ENCODE data around the gene SNX27.

Gene SNX27

DNA sequence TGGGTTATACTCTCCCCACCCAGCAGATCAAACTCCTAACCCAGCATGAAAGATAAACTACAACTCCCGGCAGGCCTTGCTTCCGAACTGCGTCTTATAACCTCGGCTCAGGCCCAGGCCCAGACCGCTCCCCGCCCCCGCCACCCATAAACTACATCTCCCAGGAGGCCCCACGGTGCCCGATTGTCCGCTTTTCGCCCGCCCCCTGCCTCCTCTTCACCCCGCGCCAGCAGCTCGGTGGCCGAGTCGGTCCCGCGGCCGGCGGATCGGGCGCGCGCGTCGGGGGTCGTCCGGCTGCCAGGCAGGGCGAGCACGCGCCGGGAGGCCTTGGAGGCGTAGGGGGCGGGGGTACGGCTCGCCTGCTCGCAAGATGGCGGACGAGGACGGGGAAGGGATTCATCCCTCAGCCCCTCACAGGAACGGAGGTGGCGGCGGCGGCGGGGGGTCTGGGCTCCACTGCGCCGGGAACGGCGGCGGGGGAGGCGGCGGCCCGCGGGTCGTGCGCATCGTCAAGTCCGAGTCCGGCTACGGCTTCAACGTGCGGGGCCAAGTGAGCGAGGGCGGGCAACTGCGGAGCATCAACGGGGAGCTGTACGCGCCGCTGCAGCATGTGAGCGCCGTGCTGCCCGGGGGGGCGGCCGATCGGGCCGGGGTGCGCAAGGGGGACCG, at the start of gene SNX27:
TSS of gene SNX27 (plus strand) at position 219 of the 669 bp plus-strand sequence. CDS start at position 371, 152 bp downstream.
- DNase-seq (ENCODE audit: insufficient read length, low spot score) (peak; percentile 90), FAIRE-seq (peak; percentile 16)

- no peak for FAIRE-seq
Measured at GRCh38 chr1:151562661-151563060, 49.2 kb upstream of the SNX27 start.

DNA sequence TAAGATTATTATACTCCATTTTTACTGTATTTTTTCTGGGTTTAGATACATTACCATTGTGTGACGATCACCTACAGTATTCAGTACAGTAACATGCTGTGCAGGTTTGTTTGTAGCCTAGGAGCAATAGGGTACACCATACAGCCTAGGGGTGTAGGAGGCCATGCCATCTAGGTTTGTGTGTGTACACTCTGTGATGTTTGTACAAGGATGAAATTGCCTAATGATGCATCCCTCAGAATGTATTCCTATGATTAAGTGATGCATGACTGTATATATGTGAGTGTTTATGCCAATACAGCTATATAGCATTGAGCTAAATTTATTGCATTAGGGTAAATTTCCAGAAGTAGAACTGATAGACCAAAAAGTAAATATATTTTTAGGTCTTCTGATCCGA, 48.5 kb upstream of the SNX27 start:
- no peak for FAIRE-seq

More at GRCh38 chr1:151562661-151563060, 49.2 kb upstream of the SNX27 start:
- no peak for DNase-seq (ENCODE audit: insufficient read length, low spot score)

DNA sequence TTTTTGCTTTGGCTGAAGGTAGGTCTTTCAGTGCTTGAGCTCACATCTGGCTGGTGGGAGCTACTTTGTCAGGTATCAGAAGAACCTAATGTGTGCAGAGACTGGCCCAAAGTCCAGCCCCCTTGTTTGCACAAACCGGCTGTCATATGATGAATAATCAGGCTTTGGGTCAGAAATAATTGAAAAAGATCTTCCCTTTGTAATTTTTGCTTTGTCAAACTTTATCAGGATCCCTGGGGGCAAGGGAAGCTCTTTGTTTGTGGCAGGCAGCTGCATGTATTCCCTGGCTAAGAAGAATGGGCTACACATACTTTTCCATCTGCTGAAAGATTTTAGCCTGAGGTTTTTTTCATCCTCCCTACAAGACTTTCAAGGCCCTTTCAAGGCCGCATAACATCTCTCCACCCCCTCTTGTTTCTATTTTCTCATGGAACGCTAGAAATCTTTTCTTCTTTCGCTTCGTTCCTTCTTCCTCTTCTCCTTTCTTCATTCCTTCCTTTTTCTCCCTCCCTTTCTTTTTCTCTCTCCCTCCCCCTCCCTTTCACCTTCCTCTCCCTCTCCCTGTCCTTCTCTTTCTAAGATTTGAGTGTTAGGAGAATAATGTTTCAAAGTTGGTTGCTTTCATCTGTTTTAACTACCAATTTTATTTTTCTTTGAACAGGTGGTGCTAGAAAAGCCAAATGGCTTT, 46.2 kb upstream of the SNX27 start:
- no peak for DNase-seq (ENCODE audit: insufficient read length, low spot score)
- no peak for FAIRE-seq

More for the DNA sequence above, 48.5 kb upstream of the SNX27 start:
- DNase-seq (ENCODE audit: insufficient read length, low spot score): no peak

DNA sequence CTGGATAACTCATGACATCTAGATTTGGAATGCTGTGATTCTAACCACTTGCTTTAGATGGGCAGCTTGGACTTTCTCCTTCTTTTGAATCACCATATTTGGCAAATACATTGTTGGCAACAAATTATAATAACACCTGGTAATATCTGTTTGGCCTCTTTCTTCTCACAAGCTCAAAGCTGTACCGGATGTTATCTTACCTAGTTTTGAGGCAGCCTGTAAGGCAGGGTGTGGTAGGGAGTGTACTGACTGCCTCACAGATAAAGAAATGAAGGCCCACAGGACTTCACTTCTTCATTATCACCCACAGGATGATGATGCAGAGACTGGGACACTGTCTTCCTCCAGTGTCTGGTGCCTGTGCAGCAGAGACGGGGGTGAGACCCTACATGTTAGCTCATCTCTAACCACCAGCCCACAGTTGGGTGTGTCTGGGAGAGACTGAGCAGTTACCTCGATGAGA, 43.2 kb upstream of the SNX27 start:
- FAIRE-seq: no peak
- DNase-seq (ENCODE audit: insufficient read length, low spot score): no peak

DNA sequence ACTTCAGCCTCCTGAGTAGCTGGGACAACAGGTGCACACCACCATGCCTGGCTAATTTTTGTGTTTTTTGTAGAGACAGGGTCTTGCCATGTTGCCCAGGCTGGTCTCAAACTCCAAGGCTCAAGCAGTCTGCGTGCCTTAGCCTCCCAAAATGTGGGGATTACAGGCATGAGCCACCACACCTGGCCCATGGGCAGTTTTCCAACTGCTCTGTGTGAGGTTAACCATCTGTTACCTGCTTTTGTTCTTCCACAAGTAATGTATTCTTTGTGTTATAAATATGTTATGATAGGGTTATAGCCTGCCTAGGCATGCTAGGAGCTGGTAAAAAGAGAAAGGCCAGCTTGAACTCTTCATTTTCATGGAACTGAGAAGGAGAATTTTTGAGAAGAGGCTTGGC, 41.0 kb upstream of the SNX27 start:
- DNase-seq (ENCODE audit: insufficient read length, low spot score) (no peak), FAIRE-seq (no peak)

DNA sequence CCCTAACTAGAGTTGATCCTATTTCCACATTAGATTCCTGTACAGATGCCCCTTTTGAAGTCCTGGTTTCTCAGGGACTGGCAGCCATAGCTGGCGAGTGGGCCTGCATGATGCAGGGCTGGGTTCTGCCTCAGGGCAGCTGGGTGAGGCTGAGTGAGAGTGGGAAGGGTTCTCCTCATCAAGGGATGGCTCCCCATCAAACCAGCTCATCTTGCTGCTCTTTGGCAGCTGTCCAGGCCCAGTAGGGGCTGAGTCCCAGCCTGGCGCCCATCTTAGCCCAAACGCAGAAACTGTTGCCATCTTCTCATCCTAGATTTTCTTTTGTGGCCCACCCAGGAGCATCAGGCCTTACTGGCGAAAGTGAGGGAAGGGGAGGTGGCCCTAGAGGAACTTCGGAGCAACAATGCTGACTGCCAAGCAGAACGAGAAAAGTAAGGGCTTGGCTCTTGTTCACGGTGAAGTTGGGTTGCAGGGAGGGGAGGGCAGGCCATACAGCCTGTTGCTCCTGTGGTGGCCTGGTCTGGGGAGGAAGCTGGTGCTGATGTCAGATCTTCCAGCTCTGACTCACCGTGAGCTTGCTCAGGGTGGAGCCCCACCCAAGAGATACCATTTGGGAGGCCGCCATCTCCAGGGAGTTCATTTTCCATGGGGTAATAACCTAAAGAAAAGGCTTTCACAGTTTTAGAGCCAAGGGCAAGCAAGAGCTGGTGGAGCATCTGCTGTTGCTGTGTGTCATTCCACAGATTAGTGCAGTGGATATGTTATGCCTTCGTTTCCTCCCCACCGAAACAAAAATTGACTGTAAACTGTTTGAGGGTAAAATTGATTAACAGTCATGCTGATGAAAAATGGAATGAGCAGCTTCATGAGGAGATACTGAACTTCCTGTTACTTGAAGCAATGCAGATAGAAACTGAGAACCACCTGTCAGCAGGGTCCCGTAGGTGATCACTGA, 37.0 kb upstream of the SNX27 start:
- FAIRE-seq (no peak), DNase-seq (ENCODE audit: insufficient read length, low spot score) (no peak)

DNA sequence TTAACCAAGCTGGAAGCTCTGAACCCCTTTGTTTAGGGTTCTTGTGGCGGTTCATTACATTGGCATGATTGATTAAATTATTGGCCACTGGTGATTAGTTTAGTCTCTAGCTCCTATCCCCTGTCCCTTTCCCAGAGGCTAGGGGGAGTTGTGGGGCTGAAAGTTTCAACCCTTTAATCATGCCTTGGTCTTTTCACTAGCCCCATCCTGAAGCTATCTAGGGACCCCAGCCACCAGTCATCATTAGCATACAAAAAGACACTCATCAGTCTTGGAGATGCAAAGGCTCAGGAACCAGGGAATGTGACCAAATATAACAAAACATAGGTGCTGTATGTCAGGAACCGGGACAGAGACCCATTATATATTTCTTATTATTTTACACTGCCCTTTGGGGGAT, 34.7 kb upstream of the SNX27 start:
- FAIRE-seq (no peak), DNase-seq (ENCODE audit: insufficient read length, low spot score) (no peak)

DNA sequence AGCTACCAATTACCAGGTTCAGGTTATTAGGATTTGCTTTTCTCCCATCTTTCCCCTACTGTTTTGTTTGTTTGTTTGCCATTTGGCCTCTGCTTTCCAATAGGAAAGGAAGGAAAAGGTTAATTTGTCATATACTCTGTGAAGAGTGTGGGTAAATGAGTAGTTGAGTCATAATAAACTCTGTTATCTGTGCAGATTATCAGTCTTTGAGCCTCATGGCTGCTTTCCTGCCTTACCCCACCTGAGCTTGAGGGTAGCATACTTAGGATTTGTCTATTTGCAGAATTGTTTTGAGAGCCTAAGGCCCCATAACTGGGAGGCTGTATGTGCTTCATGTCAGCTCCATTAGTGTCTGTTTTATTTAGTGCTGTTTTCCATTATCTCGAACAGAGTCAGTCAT, 32.9 kb upstream of the SNX27 start:
- DNase-seq (ENCODE audit: insufficient read length, low spot score): no peak
- no peak for FAIRE-seq

GRCh38 chr1:151579436-151580225, 32.2 kb upstream of the SNX27 start:
- FAIRE-seq: no peak

DNA sequence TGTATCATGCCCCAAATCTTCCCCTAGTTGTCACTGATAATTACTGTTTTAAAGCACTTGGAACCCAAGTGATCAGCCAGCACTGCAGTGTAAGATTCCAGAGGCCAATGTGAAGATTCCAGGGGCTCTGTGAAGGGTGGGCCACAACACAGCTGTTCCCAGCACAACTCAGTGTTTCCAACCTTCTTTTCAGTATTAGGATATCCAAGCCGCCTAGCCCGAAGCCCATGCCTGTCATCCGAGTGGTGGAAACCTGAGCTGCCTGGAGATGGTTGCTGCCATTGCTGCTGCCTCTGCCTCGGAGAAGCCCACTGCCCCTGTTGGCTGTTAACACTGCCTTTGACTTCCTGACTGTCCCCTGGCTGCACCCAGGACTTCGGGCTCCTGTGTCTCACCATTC, 30.4 kb upstream of the SNX27 start:
- DNase-seq (ENCODE audit: insufficient read length, low spot score) (no peak), FAIRE-seq (no peak)

More at GRCh38 chr1:151579436-151580225, 32.2 kb upstream of the SNX27 start:
- DNase-seq (ENCODE audit: insufficient read length, low spot score): no peak

DNA sequence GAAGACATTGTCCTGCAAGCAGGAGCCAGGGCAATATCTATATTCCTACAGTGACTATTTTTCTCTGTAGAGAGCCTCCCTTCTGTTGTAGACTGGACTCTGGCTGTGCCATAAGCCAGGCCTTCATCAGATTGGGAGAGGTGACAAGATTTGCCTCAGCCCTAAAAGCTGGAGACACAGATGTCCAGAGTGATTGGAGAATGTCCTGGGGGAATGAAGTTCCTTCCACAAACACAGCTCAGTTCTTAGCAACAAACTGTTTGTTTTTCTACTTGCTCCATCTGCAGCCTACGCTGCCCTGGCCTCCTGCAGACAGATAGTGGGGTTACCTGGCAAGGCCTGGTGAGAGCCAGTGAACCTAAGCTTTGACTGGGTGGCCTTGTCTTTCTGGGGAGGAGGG, 29.9 kb upstream of the SNX27 start:
- no peak for DNase-seq (ENCODE audit: insufficient read length, low spot score)

GRCh38 chr1:151583796-151584195, 28.1 kb upstream of the SNX27 start:
- FAIRE-seq (no peak), DNase-seq (ENCODE audit: insufficient read length, low spot score) (no peak)

More for the DNA sequence above, 29.9 kb upstream of the SNX27 start:
- no peak for FAIRE-seq

- DNase-seq (ENCODE audit: insufficient read length, low spot score): no peak
- no peak for FAIRE-seq
Measured at GRCh38 chr1:151584278-151584677, 27.6 kb upstream of the SNX27 start.

DNA sequence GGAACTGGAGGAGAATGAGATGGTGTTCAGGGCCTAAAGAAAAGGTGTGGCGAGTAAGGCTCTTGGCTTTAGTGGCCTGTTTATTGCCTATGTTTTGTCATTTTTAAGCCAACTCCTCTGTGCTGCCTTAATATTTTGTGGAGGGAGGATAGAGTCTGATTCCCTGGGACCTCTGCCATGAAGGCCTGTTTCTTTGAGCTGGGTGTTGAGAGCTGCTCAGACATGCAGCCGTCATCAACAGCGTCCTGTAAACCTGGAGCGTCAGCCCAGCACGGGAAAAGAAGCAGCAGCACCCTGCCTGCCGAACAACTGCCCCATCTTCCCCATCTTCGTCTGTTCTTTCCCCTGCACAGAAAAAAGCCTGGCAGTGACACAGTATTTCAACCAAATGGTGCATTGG, 27.1 kb upstream of the SNX27 start:
- DNase-seq (ENCODE audit: insufficient read length, low spot score): no peak
- no peak for FAIRE-seq

DNA sequence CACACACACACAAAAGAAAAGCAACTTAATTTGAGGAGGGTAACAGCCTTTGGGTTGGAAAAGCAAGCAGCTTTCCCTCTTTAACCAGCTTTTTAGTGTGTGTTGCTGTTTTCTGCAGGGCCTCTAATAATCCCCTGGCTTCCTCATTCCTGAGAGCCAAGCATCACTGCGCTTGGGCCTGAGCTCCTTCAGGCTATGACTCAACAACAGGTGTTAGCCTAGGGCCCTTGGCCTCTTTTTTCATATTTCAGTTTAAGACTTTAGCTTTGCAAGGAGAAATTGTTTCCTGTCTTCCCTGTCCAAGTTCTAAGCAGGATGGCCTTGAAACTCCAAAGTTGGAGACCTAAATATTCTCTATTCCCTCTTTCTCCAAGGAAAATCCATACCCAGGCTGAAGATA, 26.2 kb upstream of the SNX27 start:
- FAIRE-seq (no peak), DNase-seq (ENCODE audit: insufficient read length, low spot score) (peak; percentile 81)

GRCh38 chr1:151590961-151591360, 20.9 kb upstream of the SNX27 start:
- no peak for FAIRE-seq
- no peak for DNase-seq (ENCODE audit: insufficient read length, low spot score)

DNA sequence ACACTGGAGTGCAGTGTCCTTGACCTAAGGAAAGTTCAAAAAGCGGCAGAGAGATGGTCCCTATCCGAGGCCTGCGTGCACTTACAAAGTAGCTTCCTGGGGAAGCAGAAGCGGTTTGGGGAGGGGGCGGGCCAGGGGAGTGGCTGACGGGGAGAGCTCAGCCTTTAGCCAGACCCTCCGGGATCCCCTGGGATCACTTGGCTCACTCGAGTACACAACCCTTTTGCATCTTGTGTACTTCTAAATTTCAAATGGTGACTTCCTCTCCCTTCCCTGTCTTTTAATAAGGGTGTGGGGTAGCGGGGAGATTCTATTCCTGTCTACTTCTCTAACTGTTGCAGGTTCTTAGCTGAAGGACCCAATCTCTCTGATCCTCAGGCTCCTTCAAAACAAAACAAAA, 18.1 kb upstream of the SNX27 start:
- no peak for FAIRE-seq
- no peak for DNase-seq (ENCODE audit: insufficient read length, low spot score)

- FAIRE-seq: no peak
Measured at GRCh38 chr1:151594143-151594625, 17.7 kb upstream of the SNX27 start.

More at GRCh38 chr1:151594143-151594625, 17.7 kb upstream of the SNX27 start:
- DNase-seq (ENCODE audit: insufficient read length, low spot score): peak; percentile 51
